GM21381 (cell line): ENCODE data around the gene MAT2A.
A peak's percentile ranks its signal among the peaks of the same experiment; 100 is the strongest.

Experiments used
- ATAC-seq: cut with Tn5 transposase; IDR thresholded peaks from one replicate; pipeline ENCODE4 v1.9.1; 2021; ENCODE audit warnings: mild to moderate bottlenecking, moderate library complexity; ENCODE audit not compliant: unreplicated experiment

Gene MAT2A

DNA sequence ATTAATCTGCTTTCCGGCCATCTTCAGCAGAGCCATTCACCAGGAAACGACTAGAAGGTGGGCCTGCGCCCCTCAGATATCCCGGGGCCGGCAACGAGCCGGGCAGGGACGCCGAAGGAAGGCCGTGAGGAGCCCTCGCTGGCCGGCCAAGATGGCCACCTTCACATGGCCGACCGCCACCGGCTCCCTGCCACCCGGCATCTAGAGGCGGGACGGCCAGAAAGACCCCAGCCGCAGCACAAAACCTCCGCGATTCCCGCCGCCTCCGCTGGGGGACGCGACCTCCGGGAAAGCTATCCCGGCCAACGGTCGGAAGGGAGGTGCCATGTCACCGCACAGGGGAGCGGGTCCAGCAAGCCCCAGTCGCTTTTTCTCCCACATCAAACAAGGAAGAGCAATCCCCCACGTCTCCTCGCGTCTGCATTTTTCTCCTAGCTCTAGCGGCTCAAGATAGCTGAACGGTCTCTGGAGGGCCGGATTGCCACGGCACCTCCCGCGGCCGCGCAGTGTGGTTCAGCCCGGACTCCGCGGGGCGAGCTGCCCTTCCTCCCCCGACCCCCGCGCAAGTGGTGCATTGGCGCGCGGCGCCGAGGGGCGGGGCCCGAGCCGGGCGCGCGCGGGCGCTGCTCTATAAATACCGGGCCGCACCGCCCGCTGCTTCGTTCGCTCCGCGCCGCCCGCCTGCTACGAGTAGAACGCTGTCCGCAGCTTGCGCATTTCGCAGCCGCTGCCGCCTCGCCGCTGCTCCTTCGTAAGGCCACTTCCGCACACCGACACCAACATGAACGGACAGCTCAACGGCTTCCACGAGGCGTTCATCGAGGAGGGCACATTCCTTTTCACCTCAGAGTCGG is at the start of gene MAT2A:
MAT2A (plus strand) TSS at position 662 of the 854 bp plus-strand sequence; CDS start at position 782, 120 bp downstream.
- ATAC-seq, result peak; percentile 63

DNA sequence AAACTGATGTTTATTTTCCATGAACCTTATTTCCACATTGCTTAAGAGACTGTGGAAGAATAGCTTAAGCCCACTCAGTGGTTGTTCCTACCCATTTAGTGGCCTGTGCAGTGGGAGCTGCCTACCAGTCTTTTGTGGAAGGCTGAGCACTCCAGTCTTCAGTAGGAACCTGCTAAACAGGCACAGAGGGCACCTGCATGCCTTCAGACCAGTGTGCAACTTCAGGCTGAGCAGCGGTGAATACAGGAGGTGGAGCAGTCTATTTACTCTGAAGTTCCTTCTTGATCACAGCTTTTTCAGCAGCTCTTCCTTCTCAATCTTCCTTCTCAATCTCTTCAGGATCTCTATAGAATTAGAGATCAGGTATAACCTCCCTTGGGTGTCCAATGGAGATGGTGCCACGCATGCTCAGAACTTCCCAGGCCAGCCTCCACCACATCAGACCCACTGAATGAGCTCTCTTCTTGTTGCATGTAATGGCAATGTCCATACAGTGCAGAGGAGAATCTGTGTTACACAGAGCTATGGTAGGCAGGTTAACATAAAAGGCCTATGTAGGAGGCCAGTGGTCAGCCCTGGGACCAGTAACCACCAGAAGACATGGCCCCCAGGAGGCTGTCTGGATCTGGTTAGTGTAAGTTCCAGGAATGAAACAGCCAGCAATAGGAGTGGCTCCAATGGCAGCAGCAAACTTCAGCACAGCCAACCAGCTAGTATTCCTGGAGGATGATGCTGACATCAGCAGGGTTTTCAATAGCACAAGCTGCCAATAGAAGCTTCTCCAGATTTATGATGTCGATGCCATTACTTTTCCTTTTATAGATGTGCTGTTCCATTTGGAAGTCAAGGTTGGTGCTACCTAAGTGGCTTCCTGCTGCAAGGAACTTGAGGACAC is 47.9 kb upstream of the MAT2A start:
- ATAC-seq, result no peak

DNA sequence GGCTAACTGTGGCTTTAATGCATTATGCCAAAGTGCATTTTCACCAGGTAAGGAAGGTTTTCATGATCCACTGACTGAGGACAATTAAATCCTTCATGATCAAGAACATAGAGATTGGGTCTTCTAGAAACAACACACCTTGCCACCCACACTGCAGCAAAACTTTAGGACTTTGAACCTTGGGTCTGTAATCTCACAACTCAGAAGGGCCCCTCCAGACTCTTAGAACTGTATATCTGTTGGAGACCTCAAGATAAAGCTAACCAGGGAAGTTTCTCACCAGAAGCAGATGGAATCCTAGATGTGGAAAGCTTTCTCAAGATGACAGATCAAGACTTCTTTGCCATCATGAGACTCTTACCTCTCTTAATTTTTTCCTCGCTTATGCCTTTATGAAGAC is 42.5 kb upstream of the MAT2A start:
- ATAC-seq, result no peak

DNA sequence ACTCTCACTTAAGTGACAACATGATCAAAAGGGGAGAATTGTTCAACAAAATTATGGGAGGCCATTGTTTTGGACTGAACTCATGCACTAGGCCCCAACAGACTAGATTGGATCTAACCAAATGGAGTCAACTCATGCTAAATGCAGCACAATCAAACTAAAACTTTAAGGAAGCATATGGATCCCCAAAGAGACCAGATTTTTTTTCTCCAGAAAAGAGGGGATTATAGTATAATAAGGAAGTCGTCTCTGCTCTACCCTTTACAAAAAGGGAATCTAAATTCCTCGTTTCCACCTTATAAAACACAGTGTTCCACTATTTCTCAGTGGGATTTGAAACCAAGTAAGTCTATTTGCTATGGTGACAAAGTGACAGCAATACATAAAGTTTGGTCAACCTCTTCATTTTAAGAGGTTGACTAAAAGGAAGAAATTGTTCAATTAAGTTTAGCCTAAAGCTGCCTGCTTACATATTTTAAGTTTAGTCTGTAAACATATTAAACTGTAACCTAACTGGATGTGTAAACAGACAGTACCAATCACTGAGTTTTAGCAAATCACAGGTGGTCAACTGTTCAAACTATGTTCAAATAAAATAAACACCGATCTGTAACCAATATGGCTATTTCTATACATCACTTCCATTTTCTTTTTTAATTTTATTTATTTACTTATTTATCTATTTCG is 40.9 kb upstream of the MAT2A start:
- ATAC-seq, result no peak

DNA sequence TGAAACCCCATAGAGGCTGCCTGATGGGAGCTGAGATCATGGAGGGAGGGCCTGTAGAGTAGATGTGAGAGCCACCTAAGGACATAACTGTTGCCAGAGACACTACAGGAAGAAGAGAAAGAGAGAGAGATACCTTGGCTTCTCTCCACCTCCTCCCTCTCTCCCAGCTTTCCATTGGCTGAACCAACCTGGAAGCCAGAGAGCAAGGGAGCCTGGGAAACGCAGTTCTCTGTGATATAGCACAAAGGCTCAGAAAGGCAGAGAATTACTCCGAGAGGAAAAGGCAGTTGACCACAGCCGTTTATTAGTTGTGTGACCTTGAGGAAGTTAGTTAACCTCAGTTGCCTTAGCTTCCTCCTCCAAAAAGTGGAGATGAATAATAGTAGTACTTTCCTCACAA is 37.7 kb upstream of the MAT2A start:
- no peak for ATAC-seq

DNA sequence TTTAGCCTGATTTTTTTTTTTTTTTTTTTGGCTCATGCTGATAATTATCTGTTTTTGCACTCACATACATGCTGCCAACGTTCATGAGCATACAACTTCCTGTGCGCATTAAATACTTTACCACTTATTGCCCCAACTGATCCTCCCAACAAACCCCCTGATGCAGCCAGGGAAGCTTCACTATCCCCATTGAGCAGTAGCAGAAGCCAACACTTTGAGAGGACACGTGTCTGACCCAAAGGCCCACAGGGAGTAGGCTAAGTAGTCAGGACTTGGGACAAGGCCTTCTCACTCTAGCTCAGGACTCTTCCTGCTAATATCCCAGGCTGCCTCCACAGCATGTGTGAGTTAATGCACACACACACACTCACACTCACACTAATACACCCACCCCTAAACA is 36.2 kb upstream of the MAT2A start:
- ATAC-seq, result no peak

DNA sequence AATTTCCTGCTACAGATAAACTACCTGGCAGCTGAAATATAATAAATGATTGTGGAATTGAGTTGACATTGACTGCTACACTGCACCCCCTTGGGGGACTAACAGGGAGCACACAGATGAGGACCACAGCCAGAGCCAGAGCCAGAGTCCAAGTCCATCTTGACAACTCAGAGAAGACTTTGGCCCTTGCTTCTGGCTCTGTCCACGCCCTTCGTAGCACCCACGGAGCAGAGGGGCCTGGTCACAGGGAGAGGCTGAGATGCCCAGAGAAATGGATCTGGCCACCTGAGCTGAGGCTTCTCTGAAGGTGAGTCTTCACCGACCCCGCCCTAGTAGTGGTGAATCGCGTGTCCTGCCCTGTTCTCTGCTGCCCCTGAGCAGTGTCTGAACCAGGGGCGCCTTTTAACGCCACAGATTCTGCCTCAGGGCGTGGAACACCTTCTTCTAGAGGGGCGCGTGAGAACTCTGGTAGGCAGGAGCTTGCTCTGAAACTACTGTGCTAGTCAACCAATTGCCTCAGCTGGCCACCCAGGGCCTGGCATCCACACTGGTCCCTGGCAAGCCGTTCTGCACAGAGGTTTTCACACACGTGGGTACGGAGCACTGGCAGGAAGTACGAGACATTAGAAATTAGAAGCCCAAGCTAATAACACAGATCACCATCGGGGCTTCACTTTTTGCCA is 35.7 kb upstream of the MAT2A start:
- no peak for ATAC-seq

DNA sequence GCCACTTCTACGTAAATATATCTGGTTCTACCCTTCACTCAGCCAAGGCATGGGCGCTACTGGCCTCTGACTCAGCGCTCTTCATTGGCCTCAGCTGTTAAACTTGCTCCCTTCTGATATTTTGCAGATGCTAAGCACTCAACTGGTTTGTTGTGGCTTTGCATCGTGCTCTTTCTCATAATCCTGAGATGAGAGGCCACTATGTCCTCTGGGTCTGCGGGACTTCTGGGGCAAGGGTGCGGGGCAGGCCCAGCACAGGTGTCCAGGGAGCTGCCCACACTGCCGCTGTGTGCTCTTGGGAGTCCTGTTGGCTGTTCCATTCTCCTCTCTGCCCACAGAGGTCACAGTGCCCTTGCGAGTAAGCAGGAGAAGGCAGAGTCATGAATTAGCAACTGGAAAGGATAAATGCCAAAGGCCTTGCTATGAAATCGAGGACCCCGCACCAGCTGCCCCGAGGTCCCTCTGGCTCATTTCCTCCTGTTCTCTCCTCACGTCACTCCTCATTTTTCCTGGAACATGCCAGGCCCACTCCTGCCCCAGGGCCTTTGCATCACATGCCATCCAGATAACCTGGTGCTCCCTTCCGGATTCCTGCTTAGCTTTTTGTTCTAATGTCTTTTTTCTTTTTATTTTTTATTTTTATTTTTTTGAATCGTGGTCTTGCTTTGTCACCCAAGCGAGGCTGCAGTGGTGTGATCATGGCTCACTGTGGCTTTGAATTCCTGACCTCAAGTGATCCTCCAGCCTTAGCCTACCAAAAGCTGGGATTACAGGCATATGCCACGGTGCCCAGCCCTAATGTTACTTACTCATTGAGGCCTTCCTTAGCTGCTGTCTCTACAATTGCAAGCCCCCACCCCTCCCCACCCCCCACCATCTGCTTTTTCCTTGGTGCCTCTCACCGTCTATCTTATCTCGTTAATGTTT is 34.9 kb upstream of the MAT2A start:
- no peak for ATAC-seq

DNA sequence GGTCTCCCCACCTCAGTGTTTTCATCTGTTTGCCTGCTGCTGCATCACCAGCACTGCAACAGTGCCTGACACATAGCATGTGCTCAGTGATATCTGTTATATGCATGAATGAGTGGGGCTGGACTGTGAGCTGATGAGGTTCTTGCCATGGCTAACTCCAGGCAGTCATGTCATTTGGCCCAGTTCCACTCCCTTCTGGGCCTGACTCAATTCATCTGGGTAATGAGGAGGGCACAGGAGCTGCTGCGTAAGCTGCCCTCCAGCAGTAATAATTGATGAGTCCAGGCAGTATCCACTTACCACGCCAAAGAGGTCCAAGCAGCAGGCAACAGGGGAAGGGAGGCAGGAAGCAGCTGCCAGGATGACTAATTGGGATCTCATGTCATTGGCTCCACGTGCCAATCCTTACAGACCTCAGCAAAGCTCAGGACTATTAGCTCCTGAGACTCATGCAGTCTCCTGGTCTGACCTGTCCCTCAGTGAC is 34.1 kb upstream of the MAT2A start:
- no peak for ATAC-seq

DNA sequence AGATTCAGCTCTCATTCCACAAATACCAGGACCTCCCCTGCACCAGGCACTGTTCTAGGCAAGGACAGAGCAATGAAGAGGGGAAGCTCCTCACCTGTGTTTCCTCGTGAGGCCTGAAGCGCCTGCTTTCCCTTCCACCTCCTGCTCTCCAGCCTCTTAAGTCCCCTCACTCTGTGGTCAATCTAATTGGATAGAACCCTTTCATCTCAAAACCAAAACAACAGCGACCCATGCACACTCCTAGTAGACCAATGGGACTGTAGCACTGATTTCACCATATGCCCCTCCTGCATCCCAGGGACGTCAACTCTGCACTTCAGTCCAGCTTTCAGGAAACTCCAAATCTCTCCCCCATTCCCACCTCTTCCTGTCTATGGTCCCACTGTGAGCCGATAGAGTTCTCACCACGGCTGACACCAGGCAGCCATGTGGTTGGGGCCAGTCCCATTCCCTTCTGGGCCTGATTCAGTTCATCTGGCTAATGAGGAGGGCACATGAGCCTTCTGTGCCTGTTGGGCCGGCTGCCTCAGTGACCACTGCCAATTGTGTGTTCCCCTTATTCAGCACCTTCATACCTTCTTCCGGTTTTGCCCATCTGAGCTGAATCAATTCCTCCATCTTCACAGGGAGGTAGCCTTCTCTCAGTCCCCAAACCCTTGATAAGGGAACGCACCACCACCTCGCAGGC is 33.3 kb upstream of the MAT2A start:
- no peak for ATAC-seq

DNA sequence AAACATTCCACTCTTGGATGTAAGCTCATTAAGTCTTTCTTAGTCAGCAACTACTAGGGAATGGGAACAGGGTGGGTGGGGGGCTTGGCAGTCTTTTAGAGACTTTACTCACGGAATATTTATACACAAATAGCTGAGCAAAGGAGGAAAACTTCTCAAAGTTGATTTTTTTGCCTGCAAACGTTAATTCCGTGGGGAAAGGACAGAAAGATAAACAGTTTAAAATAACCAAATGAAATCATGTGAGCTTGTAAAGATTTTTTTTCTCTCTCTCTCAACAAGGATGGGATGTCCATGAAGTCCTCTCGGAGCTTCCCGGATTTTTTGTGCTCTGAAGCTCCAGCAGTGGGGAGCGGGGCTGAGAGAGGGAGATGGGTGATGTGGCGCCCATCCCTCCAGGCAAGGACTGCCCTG is 32.2 kb upstream of the MAT2A start:
- no peak for ATAC-seq

DNA sequence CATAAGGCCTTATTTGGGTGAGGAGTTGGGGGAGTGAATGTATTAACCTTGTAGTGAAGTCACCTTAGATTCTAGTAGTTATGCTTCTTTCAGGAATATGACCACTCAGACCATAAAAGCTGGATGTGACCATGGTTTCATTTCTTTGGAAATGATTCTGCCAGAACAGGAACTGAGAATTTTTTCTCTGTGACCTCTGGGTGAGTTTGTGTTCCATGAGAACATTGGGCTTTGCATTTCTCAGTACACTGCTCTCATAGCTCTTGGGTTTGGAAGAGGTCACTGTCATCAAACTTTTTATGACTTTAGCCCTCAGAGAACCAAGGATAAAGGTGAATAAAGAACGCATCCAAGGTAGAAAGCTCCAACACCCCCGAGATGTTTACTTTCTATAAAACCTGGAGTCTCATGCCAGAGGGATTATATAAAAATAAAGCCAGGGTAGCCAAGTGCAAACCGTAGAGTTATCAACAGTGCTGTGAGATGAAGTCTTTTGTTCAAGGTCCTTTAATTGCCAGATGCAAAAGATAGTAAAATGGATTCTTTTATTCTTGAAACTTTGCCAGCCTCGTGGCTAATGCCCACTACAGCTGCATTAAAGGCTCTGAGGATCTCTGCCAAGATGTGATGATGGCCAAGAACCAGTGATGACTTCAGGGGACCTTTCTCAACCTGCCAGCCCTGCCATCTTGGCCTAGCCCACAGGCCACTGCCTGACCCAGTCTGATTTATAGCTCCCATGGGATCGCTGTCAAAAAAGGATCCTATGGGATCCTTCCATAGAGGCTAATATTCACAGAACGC is 27.8 kb upstream of the MAT2A start:
- ATAC-seq, result no peak

DNA sequence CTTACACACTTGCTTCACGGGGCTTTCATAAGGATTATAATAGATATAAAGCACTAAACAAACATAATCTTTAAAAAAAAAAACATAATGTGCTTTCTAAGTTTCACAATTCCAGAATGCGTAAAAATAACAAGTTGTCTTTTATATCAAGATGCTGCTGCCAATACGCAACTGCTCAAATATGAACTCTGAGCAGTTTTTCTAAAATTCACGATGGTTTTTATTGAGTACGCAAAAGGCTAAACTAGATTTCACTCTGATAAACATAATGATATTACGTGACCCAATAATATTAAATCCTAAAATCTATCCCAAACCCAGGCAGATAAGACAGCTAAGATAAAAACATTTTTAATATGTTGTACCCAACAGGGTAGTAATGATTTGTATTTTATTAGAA is 24.6 kb upstream of the MAT2A start:
- ATAC-seq, result no peak

DNA sequence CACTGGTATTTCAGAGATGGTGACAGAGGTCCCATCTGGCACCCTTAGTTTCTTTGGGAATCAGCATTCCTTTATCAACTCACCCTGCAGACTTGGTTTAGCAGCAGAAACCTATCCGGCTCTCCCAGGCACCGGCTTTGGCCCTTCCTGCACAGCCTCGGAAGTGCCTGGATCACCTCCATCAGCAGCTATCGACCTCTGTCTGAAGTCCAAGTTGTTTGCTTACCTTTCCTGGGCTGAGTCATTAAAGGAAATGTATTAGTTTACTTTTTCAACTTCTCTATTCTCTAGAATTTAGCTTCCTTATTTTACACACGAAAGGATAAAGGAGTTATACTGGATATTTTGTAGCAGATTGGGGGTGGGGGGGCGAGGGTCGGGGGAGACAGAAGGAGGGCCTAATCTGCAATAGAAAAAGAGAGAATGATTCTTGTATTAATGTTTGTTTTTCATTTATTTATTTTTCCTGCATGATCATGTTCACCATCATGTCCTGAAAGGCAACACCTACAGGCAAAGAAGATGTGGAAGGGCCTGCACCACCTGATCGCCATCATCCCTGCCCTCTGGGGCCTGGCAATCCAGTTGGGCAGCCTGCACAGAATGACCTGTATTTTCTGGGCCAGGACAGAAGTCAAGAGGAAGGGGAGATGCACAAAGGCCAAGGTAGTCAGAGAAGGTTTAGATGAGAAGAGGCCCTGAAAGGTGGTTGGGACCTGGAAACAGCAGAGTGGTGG is 22.1 kb upstream of the MAT2A start:
- no peak for ATAC-seq

DNA sequence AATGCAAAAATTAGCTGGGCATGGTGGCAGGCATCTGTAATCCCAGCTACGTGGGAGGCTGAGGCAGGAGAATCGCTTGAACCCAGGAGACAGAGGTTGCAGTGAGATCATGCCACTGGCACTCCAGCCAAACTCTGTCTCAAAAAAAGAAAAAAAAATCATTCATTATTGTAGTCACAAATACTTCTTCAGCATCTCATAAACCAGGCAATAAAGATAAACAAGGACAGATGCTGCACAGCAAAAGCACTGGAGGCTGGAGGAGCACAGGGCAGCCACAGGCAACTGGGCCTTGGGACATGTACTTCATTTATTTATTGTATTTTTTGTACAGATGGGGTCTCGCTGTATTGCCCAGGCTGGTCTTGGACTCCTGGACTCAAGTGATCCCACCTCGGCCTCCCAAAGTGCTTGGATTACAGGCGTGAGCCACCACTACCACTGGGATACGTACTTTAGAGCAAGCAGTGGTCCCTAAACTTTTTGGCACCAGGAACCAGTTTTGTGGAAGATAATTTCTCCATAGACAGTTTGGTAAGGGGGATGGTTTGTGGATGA is 16.8 kb upstream of the MAT2A start:
- ATAC-seq, result no peak

DNA sequence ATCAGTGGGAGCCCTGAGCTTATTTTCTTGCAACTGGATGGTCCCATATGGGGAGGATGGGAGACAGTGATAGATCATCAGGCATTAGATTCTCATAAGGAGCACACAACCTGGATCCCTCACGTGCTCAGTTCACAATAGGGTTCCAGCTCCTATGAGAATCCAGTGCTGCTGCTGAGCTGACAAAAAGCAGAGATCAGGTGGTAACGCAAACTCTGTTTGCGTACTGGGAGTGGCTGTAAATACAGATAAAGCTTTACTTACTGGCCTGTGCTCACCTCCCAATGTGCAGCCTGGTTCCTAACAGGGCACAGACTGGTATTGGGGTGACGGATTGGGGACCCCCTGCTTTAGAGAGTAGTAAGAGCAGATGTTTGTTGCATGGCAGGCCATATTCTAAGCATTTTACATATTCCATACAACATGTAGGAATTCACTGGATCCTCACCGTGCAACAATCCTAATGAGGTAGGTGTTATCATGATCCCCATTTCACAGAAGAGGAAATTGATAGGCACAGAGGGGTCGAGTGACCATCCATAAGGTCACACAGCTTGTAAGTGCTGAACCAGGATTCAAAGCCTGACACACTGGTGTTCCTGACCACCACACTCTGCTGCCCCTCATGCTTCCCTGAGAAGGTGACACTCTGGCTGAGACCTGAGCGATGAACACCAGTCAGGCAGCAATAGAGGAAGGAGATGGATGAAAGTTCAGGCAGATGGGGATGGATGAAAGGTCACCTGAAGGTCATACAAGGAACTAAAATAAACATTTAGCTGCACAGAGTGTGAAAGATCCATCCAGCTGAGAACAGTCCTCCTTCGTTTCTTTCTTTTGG is 15.7 kb upstream of the MAT2A start:
- no peak for ATAC-seq
